Activated naive CD8-positive, alpha-beta T cell (primary cell): Measurements from ENCODE around the gene ADAM11.
"Not testable (repeated sequence)": the region's sequence is repeated elsewhere in the genome, so short reads cannot be mapped to it uniquely, and the experiment has no call there.

ENCODE experiments used
- H3K27ac Mint-ChIP-seq: one replicate; pipeline ENCODE4 v1.8.0; 2021; ENCODE audit warnings: mixed read lengths
- H3K27me3 Mint-ChIP-seq: one replicate; pipeline ENCODE4 v1.8.0; 2021; ENCODE audit warnings: mixed read lengths
- H3K36me3 Mint-ChIP-seq: one replicate; pipeline ENCODE4 v1.8.0; 2021; ENCODE audit warnings: mixed read lengths
- H3K4me1 Mint-ChIP-seq: one replicate; pipeline ENCODE4 v1.8.0; 2021; ENCODE audit warnings: low read depth, mixed read lengths
- H3K4me3 Mint-ChIP-seq: one replicate; pipeline ENCODE4 v1.8.0; 2021; ENCODE audit warnings: mild to moderate bottlenecking, mixed read lengths
- H3K9me3 Mint-ChIP-seq: one replicate; pipeline ENCODE4 v1.8.0; 2021; ENCODE audit warnings: low read depth, mixed read lengths

Gene ADAM11

DNA sequence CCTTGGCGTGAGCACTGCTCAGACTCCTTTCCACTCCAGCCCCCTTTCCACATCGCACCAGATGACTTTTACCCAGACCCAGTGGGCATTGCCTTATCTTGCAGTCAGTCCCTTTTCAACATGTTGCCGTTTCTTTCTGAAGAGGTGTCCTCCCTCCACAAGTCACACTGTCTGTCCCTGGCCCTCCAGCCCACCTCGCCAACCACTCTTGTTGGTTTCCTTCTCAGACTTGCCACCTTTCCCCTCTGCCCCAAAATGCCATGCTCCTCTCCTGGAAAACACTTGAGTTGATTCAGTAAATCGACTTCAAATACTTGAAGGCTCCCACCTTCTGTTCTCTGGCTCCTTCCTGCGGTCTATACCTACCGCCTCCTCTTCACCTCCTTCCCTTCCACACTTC is 7.5 kb upstream of the ADAM11 start:
- H3K4me1 Mint-ChIP-seq = no peaks in the 10 kb centered on the region
- no peaks in the 10 kb centered on the region for H3K27me3 Mint-ChIP-seq
- no peak overlapping the region for H3K4me3 Mint-ChIP-seq
- H3K36me3 Mint-ChIP-seq = peaks cover 4% of the 10 kb centered on the region
- no peaks in the 10 kb centered on the region for H3K9me3 Mint-ChIP-seq
- H3K27ac Mint-ChIP-seq = no peak overlapping the region

- peaks cover 4% of the 10 kb centered on the region for H3K36me3 Mint-ChIP-seq
- no peaks in the 10 kb centered on the region for H3K9me3 Mint-ChIP-seq
- H3K27ac Mint-ChIP-seq = no peak overlapping the region
- H3K4me1 Mint-ChIP-seq = no peaks in the 10 kb centered on the region
- no peaks in the 10 kb centered on the region for H3K27me3 Mint-ChIP-seq
- no peak overlapping the region for H3K4me3 Mint-ChIP-seq
These were observed 7.0 kb upstream of the ADAM11 start for GRCh38 chr17:44751806-44752205.

DNA sequence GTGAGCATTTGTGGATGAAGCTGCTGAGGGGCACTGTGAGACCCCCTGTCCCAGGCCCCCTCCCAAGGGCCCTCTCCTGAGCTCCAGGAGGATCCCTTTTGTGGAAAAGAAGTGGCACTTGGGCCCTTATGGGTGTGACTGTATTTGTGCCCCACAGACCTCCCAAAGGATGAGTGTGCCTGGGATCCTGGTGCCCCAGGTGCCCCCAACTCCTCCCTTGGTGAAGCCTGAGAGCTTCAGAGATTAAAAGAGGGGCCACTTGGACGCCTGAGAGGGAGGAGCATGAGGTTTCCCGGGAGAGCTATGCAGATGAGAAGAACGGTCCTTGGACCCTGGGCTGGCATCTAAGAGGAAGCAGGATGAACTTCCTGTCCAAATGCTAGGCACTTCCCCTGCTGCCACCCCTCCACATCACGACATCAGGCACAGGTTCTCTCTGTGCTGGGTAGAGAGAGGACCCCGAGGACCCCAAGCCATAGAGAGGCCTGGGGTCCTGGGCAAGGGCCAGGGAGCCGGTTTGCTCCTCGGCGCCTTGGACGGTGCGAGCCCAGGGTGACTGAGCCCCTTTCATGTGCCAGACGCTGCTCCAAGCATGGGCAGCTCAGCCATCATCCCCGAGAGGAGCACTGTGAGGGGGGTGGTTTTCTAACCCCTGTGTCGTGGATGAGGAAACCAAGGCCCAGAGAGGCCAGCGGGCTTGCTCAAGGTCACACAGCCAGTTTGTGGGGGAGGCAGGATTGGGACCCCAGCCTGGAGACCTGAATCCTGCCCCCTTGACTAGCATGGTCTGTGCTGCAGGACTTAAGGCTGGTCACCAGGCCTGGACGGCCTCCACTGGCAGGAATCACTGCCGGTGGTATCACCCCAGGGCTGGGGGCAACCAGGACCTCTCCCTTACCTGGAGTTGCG is 5.6 kb upstream of the ADAM11 start:
- no peaks in the 10 kb centered on the region for H3K4me1 Mint-ChIP-seq
- H3K27ac Mint-ChIP-seq = no peak overlapping the region
- peaks cover 4% of the 10 kb centered on the region for H3K36me3 Mint-ChIP-seq
- peaks cover 7% of the 10 kb centered on the region for H3K27me3 Mint-ChIP-seq
- H3K4me3 Mint-ChIP-seq = no peak overlapping the region
- no peaks in the 10 kb centered on the region for H3K9me3 Mint-ChIP-seq

DNA sequence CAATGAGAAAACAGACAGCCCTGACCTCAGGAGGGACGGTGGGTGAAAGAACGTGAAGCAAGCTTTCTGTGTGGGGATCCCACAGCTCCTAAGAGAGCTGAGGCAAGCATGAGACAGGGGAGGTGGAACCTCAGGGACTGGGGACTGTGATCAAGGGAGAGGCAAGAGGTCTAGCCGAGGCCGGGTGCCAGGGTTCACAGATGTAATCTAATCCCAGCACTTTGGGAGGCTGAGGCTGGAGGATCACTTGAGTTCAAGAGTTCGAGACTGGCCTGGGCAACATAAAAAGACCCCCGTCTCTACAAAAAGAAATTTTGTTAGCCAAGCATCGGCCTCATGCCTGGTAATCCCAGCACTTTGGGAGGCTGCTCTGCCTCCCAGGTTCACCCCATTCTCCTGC is 4.5 kb upstream of the ADAM11 start:
- Mint-ChIP-seq H3K4me3 (no peak overlapping the region), H3K9me3 (no peaks in the 10 kb centered on the region), H3K27me3 (peaks cover 8% of the 10 kb centered on the region), H3K4me1 (no peaks in the 10 kb centered on the region), H3K27ac (no peak overlapping the region), H3K36me3 (peaks cover 4% of the 10 kb centered on the region)

DNA sequence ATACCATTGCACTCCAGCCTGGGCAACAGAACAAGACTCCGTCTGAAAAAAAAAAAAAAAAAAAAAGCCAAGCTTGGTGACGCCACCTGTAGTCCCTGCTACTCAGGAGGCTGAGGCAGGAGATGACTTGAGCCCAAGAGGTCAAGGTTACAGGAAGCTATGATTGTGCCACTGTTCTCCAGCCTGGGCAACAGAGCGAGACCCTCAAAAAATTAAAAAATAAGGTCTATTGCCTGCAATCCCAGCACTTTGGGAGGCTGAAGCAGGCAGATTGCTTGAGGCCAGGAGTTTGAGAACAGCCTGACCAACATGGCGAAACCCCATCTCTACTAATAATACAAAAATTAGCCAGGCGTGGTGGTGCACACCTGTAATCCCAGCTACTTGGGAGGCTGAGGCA is 3.6 kb upstream of the ADAM11 start:
- not testable (repeated sequence) for H3K4me1 Mint-ChIP-seq, H3K27me3 Mint-ChIP-seq, H3K9me3 Mint-ChIP-seq, H3K36me3 Mint-ChIP-seq, H3K27ac Mint-ChIP-seq, H3K4me3 Mint-ChIP-seq

- H3K27me3 Mint-ChIP-seq = peaks cover 18% of the 10 kb centered on the region
- H3K36me3 Mint-ChIP-seq = no peaks in the 10 kb centered on the region
- H3K27ac Mint-ChIP-seq = no peak overlapping the region
- no peaks in the 10 kb centered on the region for H3K4me1 Mint-ChIP-seq
- H3K4me3 Mint-ChIP-seq = peak overlapping the region; percentile 60
- H3K9me3 Mint-ChIP-seq = no peaks in the 10 kb centered on the region
These were observed 1.5 kb upstream of the ADAM11 start for GRCh38 chr17:44757045-44757917.

- H3K27ac Mint-ChIP-seq = no peak overlapping the region
- H3K9me3 Mint-ChIP-seq = no peaks in the 10 kb centered on the region
- no peaks in the 10 kb centered on the region for H3K4me1 Mint-ChIP-seq
- no peaks in the 10 kb centered on the region for H3K36me3 Mint-ChIP-seq
- peaks cover 18% of the 10 kb centered on the region for H3K27me3 Mint-ChIP-seq
- H3K4me3 Mint-ChIP-seq = peak overlapping the region; percentile 60
These were observed 822 bp upstream of the ADAM11 start for GRCh38 chr17:44757918-44758413.

- H3K4me1 Mint-ChIP-seq = no peaks in the 10 kb centered on the region
- no peaks in the 10 kb centered on the region for H3K9me3 Mint-ChIP-seq
- H3K36me3 Mint-ChIP-seq = no peaks in the 10 kb centered on the region
- peaks cover 18% of the 10 kb centered on the region for H3K27me3 Mint-ChIP-seq
- H3K27ac Mint-ChIP-seq = no peak overlapping the region
- no peak overlapping the region for H3K4me3 Mint-ChIP-seq
These were observed 513 bp downstream of the ADAM11 start for GRCh38 chr17:44759086-44759915.

DNA sequence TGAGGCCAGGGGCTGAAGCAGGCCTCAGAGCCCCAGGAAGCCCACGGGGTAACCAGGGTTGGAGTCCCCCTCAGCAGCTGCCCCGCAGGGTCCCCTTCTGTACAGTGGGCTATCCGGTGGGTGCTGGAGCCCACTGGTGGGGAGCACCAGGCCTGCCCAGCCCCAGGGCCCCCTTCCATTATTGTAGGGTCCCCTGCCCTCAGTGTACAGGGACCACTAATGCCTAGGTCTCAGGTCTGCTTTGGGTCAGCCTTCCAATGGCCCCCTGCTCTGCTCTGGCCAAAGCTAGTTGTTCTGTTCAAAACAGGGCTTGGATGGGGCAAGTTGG is 1.1 kb downstream of the ADAM11 start:
- Mint-ChIP-seq H3K27me3 (peaks cover 18% of the 10 kb centered on the region), H3K4me3 (peak overlapping the region; percentile 35), H3K4me1 (no peaks in the 10 kb centered on the region), H3K27ac (no peak overlapping the region), H3K36me3 (no peaks in the 10 kb centered on the region), H3K9me3 (no peaks in the 10 kb centered on the region)

GRCh38 chr17:44760474-44761308 is 1.9 kb downstream of the ADAM11 start:
- H3K4me1 Mint-ChIP-seq = no peaks in the 10 kb centered on the region
- H3K4me3 Mint-ChIP-seq = peak overlapping the region; percentile 35
- H3K27me3 Mint-ChIP-seq = peaks cover 18% of the 10 kb centered on the region
- H3K27ac Mint-ChIP-seq = no peak overlapping the region
- no peaks in the 10 kb centered on the region for H3K36me3 Mint-ChIP-seq
- no peaks in the 10 kb centered on the region for H3K9me3 Mint-ChIP-seq

GRCh38 chr17:44761932-44762810 is 3.4 kb downstream of the ADAM11 start:
- Mint-ChIP-seq H3K4me3 (no peak overlapping the region), H3K4me1 (no peaks in the 10 kb centered on the region), H3K27me3 (peaks cover 17% of the 10 kb centered on the region), H3K27ac (no peak overlapping the region), H3K36me3 (no peaks in the 10 kb centered on the region), H3K9me3 (no peaks in the 10 kb centered on the region)

- H3K27ac Mint-ChIP-seq = no peak overlapping the region
- H3K4me1 Mint-ChIP-seq = no peaks in the 10 kb centered on the region
- no peak overlapping the region for H3K4me3 Mint-ChIP-seq
- no peaks in the 10 kb centered on the region for H3K9me3 Mint-ChIP-seq
- no peaks in the 10 kb centered on the region for H3K36me3 Mint-ChIP-seq
- H3K27me3 Mint-ChIP-seq = peaks cover 11% of the 10 kb centered on the region
These were observed 4.4 kb downstream of the ADAM11 start for GRCh38 chr17:44763170-44763569.

- Mint-ChIP-seq H3K27me3 (peaks cover 7% of the 10 kb centered on the region), H3K4me1 (no peaks in the 10 kb centered on the region), H3K36me3 (no peaks in the 10 kb centered on the region), H3K4me3 (no peak overlapping the region), H3K9me3 (no peaks in the 10 kb centered on the region), H3K27ac (no peak overlapping the region)
These were observed 7.2 kb downstream of the ADAM11 start for GRCh38 chr17:44765965-44766364.
